Liver (tissue), 9 donors: ENCODE measurements around the gene ALDH1A1. TPM values are rescaled to one million over a fixed set of nuclear protein-coding genes. Genes with fewer than 3 reads are reported as not detected.
"Not testable (repeated sequence)": the region's sequence is repeated elsewhere in the genome, so short reads cannot be mapped to it uniquely, and the experiment has no call there.

ENCODE experiments used
- DNase-seq: peaks from one replicate; pipeline ENCODE4 v3.0.0-alpha.2; 2017; ENCODE audit warnings: low spot score
- H3K27ac ChIP-seq, 2 donors: one replicate each; pipeline ENCODE4 v1.7.0; 2013; ENCODE audit warnings: inconsistent platforms in 2 of 2, low read length in 2 of 2, control low read depth in 1 of 2, low read depth in 1 of 2, mild to moderate bottlenecking in 1 of 2
- H3K27me3 ChIP-seq, 4 donors: one replicate each; pipeline versions ENCODE4 v1.6.1 to v1.7.0; 2013; ENCODE audit warnings: low read length in 3 of 4, inconsistent platforms in 1 of 4, mild to moderate bottlenecking in 1 of 4, moderate library complexity in 1 of 4; ENCODE audit not compliant: control insufficient read depth in 4 of 4, insufficient read depth in 4 of 4
- H3K36me3 ChIP-seq, 4 donors: one replicate each; pipeline versions ENCODE4 v1.6.1 to v1.7.0; 2013; ENCODE audit warnings: low read length in 3 of 4, mild to moderate bottlenecking in 3 of 4, low read depth in 1 of 4, moderate library complexity in 1 of 4; ENCODE audit not compliant: control insufficient read depth in 4 of 4, insufficient read depth in 3 of 4
- H3K4me1 ChIP-seq, 4 donors: one replicate each; pipeline versions ENCODE4 v1.6.1 to v1.7.0; 2013; ENCODE audit warnings: low read length in 3 of 4, mild to moderate bottlenecking in 3 of 4, moderate library complexity in 1 of 4; ENCODE audit not compliant: control insufficient read depth in 4 of 4, insufficient read depth in 4 of 4
- H3K4me3 ChIP-seq, 3 donors: one replicate each; pipeline versions ENCODE4 v1.6.1 to v1.7.0; 2013; ENCODE audit warnings: low read length in 3 of 3, control low read depth in 1 of 3, low read depth in 1 of 3, mild to moderate bottlenecking in 1 of 3
- H3K9ac ChIP-seq, 2 donors: one replicate each; pipeline ENCODE4 v1.7.0; 2013; ENCODE audit warnings: low read length in 2 of 2, mild to moderate bottlenecking in 2 of 2, moderate library complexity in 2 of 2, control low read depth in 1 of 2, low read depth in 1 of 2
- H3K9me3 ChIP-seq, 4 donors: one replicate each; pipeline versions ENCODE4 v1.6.1 to v1.7.0; 2013; ENCODE audit warnings: low read length in 3 of 4; ENCODE audit not compliant: control insufficient read depth in 4 of 4
- ATF3 ChIP-seq: IDR thresholded peaks from 2 replicates; pipeline ENCODE4 v1.6.1; 2016; ENCODE audit warnings: antibody characterized with exemption
- CTCF ChIP-seq: fragments of 150-350 bp; IDR thresholded peaks from 2 replicates; pipeline ENCODE4 v1.5.1; 2017; ENCODE audit warnings: improper control_type of control experiment, low read depth, low read length; ENCODE audit not compliant: missing input control
- EGR1 ChIP-seq, 2 donors: IDR thresholded peaks; 2 replicates each; pipeline ENCODE4 v1.6.1; 2016 to 2018; ENCODE audit warnings: antibody characterized with exemption in 2 of 2, low read depth in 2 of 2
- FOXA1 ChIP-seq: IDR thresholded peaks from 2 replicates; pipeline ENCODE4 v1.6.1; 2016; ENCODE audit warnings: antibody characterized with exemption
- FOXA2 ChIP-seq: IDR thresholded peaks from 2 replicates; pipeline ENCODE4 v1.6.1; 2016; ENCODE audit warnings: antibody characterized with exemption
- GABPA ChIP-seq, 2 donors: IDR thresholded peaks in 1 of 2; conservative IDR thresholded peaks in 1 of 2; 2 replicates each; pipeline ENCODE4 v1.6.1; 2016; ENCODE audit warnings: antibody characterized with exemption in 2 of 2, mild to moderate bottlenecking in 1 of 2, moderate library complexity in 1 of 2
- HNF4A ChIP-seq, 2 donors: conservative IDR thresholded peaks; 2 replicates each; pipeline ENCODE4 v1.6.1; 2016; ENCODE audit warnings: antibody characterized with exemption in 2 of 2, mild to moderate bottlenecking in 2 of 2
- HNF4G ChIP-seq: IDR thresholded peaks from 2 replicates; pipeline ENCODE4 v1.6.1; 2016; ENCODE audit warnings: antibody characterized with exemption
- JUND ChIP-seq, 2 donors: IDR thresholded peaks; 2 replicates each; pipeline ENCODE4 v1.6.1; 2016; ENCODE audit warnings: antibody characterized with exemption in 2 of 2
- MAX ChIP-seq: IDR thresholded peaks from 2 replicates; pipeline ENCODE4 v1.6.1; 2016; ENCODE audit warnings: antibody characterized with exemption
- NR2F2 ChIP-seq: IDR thresholded peaks from 2 replicates; pipeline ENCODE4 v1.6.1; 2016; ENCODE audit warnings: antibody characterized with exemption
- RAD21 ChIP-seq, 2 donors: IDR thresholded peaks; 2 replicates each; pipeline ENCODE4 v1.6.1; 2016; ENCODE audit warnings: antibody characterized with exemption in 2 of 2, mild to moderate bottlenecking in 2 of 2
- REST ChIP-seq: IDR thresholded peaks from 2 replicates; pipeline ENCODE4 v1.6.1; 2016; ENCODE audit warnings: antibody characterized with exemption, mild to moderate bottlenecking
- RXRA ChIP-seq, 2 donors: IDR thresholded peaks; 2 replicates each; pipeline ENCODE4 v1.6.1; 2017 to 2018; ENCODE audit warnings: antibody characterized with exemption in 2 of 2, mild to moderate bottlenecking in 1 of 2
- SP1 ChIP-seq: IDR thresholded peaks from 2 replicates; pipeline ENCODE4 v1.6.1; 2018; ENCODE audit warnings: antibody characterized with exemption, mild to moderate bottlenecking
- TAF1 ChIP-seq: conservative IDR thresholded peaks from 2 replicates; pipeline ENCODE4 v1.6.1; 2016; ENCODE audit warnings: antibody characterized with exemption, mild to moderate bottlenecking
- YY1 ChIP-seq: IDR thresholded peaks from 2 replicates; pipeline ENCODE4 v1.6.1; 2016; ENCODE audit warnings: antibody characterized with exemption, mild to moderate bottlenecking
- ZBTB33 ChIP-seq: IDR thresholded peaks from 2 replicates; pipeline ENCODE4 v1.6.1; 2016; ENCODE audit warnings: antibody characterized with exemption
- WGBS: extraction: QIAGEN DNeasy Blood & Tissue Kit; methylation state at CpG from one replicate; pipeline ENCODE4 v1.1.7; 2013; 5-methylcytosine and 5-hydroxymethylcytosine counted together
- polyA plus RNA-seq, 2 donors: library from polyadenylated mRNA; stranded (reverse) in 1 of 2; unstranded in 1 of 2; fragments of 200-250 nt in 1 of 2; fragments of >200 nt in 1 of 2; fragmentation: Nextera tagmentation in 1 of 2; extraction: Ambion mirVana in 1 of 2; gene quantifications; one replicate each; pipeline versions ENCODE4 v1.2.1 to v1.2.3, GENCODE V29; 2013 to 2015
- total RNA-seq, 2 donors: library from RNA; depleted of rRNA; stranded (reverse); fragments of >200 nt; gene quantifications; one replicate each; pipeline ENCODE4 v1.2.3, GENCODE V29; 2014
- donor health status: healthy.
- donor health status: healthy.
- donor health status: healthy.
- donor health status: healthy.
- donor health status: healthy.

ALDH1A1 gene
- total and polyA plus RNA-seq, 4 donors = 118 to 433 (median 193) TPM

GRCh38 chr9:72939581-72939980 is 13.3 kb downstream of the ALDH1A1 start:
- H3K27ac ChIP-seq, H3K9me3 ChIP-seq, DNase-seq, H3K27me3 ChIP-seq, H3K9ac ChIP-seq, H3K36me3 ChIP-seq, H3K4me3 ChIP-seq: not testable (repeated sequence)
- WGBS = 90% methylated on average over 6 of the region's 6 CpGs
- H3K4me1 ChIP-seq = peaks cover 5 to 71% (median 61%) of the 10 kb centered on the region in 4 donors

- 49% methylated on average over 4 of the region's 4 CpGs for WGBS
- H3K36me3 ChIP-seq = peaks cover 0 to 9% (median 5%) of the 10 kb centered on the region in 4 donors
- H3K4me1 ChIP-seq = peaks cover 7 to 71% (median 56%) of the 10 kb centered on the region in 4 donors
- H3K9ac ChIP-seq = peak overlapping the region in 1 of 2 donors; percentile 33
- no peaks in the 10 kb centered on the region for H3K27me3 ChIP-seq
- no peaks in the 10 kb centered on the region for H3K9me3 ChIP-seq
- peak overlapping the region; percentile 14 to 59 for H3K27ac ChIP-seq
- TF ChIP-seq FOXA2 (no peak), MAX (no peak), TAF1 (no peak), YY1 (peak; percentile 31), EGR1 (IDR thresholded peaks at IDR 0.05; ENCODE audit: low read depth in 2 of 2) (no peak), ZBTB33 (no peak), NR2F2 (no peak), FOXA1 (no peak), RAD21 (IDR thresholded peaks at IDR 0.05) (peak in 1 of 2 donors; percentile 31), HNF4A (conservative IDR thresholded peaks at IDR 0.05) (peak; percentile 48 to 58), SP1 (peak; percentile 29), ATF3 (no peak), RXRA (IDR thresholded peaks at IDR 0.05) (peak in 1 of 2 donors; percentile 41), CTCF (no peak), JUND (IDR thresholded peaks at IDR 0.05) (peak in 1 of 2 donors; percentile 10), HNF4G (no peak), REST (no peak), GABPA (IDR thresholded peaks at IDR 0.05 in 1 of 2, conservative IDR thresholded peaks at IDR 0.05 in 1 of 2) (no peak)
- DNase-seq = no peak
- no peak overlapping the region for H3K4me3 ChIP-seq
These were observed 15.3 kb downstream of the ALDH1A1 start for GRCh38 chr9:72937545-72937944.
